ENCODE measurements around the gene YEATS4. TPM values are rescaled to one million over a fixed set of nuclear protein-coding genes. Genes with fewer than 3 reads are reported as not detected.

Gene YEATS4
- total RNA-seq, 1 donor = 10.8 TPM

DNA sequence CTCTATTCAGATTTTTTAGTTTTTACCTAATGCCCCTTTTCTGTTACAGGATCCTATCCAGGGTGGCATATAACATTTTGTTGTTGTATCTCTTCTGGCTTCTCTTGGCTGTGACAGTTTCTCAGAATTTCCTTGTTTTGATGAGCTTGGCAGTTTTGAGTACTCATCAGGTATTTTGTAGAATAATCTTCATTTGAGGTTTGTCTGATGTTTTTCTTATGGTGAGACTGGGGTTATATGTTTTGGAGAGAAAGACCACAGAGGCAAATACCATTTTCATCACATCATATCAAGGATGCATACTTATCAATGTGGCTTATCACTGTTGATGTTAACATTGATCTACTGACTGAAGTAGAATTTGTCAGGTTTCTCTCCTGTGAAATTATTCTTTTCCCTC lies 25.4 kb upstream of the YEATS4 start:
- TF ChIP-seq, protein P1, sequence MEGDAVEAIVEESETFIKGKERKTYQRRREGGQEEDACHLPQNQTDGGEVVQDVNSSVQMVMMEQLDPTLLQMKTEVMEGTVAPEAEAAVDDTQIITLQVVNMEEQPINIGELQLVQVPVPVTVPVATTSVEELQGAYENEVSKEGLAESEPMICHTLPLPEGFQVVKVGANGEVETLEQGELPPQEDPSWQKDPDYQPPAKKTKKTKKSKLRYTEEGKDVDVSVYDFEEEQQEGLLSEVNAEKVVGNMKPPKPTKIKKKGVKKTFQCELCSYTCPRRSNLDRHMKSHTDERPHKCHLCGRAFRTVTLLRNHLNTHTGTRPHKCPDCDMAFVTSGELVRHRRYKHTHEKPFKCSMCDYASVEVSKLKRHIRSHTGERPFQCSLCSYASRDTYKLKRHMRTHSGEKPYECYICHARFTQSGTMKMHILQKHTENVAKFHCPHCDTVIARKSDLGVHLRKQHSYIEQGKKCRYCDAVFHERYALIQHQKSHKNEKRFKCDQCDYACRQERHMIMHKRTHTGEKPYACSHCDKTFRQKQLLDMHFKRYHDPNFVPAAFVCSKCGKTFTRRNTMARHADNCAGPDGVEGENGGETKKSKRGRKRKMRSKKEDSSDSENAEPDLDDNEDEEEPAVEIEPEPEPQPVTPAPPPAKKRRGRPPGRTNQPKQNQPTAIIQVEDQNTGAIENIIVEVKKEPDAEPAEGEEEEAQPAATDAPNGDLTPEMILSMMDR (IDR thresholded peaks at IDR 0.05; ENCODE audit: insufficient read depth, low read depth, low read length) = no peak

DNA sequence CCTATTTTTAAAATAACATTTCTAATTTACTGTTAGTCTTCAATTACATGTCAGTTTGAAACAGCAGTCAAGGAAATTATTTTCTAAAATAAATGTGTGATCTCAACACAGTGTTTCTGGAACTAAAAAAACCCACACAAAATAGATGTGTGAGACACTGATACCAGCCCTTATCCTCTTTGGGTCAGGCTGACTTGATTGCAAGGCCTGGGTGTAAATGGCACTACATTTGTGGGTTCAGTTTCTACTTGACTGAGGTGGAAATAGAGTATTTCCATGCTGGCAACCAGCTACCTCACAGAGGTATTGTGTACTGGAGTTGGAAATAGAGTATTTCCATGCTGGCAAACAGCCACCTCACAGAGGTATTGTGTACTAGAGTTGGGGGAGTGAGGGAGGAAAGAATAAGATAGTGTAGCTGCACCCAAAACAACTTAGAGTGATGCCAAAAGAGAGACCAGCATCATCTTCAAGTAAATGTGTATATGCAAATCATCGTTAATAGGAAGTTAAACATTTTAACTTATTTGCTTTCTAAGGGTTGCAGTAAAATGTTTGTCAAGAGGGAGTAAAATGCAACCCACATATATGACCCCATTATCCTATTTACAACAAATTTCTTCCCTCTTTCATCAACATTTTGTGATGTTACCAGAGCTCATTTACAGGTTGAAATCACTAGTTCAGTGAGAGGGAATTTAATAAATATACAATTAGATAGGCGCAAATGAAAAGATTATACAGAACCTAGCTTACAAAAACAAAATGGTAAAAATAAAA lies 22.0 kb upstream of the YEATS4 start:
- no peak overlapping the region for H3K4me3 ChIP-seq (ENCODE audit: low read depth, low read length)
- TF ChIP-seq, protein P1 (IDR thresholded peaks at IDR 0.05; ENCODE audit: insufficient read depth, low read depth, low read length) = no peak
- no peak for DNase-seq (ENCODE audit: low read depth)

More for the DNA sequence above, 25.4 kb upstream of the YEATS4 start:
- DNase-seq (ENCODE audit: low read depth) = no peak
- no peak overlapping the region for H3K4me3 ChIP-seq (ENCODE audit: low read depth, low read length)

DNA sequence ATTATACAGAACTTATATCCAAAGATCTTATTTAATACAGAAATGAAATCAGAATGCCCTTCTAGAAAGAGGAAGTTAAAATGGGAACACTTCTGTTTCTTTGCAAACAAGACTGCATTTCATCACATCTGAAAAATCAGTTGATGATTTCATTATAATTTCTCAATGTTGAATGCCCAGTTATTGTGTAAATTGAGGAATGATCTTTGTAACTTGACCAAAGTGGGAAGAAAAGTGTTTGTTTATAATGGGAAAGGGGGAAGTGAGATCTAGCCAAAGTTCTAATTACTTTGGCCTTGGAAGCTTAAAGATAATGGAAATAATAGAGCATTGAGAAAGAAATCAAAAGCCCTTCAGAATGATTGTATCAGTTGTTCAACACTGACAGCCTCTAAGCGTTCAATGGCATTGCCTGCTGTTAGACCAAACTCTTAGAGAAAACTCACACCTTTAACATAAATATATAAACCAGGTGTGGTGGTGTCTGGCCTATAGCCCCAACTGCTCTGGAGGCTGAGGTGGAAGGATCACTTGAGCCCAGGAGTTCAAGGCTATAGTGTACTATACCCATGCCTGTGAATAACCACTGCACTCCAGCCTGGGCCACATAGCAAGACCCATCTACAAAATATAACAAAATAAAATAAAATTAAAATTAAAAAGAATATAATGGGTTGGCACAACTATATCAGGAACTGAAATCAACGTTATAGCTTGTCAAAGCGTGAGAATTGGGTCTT lies 21.3 kb upstream of the YEATS4 start:
- TF ChIP-seq, protein P1 (IDR thresholded peaks at IDR 0.05; ENCODE audit: insufficient read depth, low read depth, low read length) = no peak
- no peak for DNase-seq (ENCODE audit: low read depth)
- no peak overlapping the region for H3K4me3 ChIP-seq (ENCODE audit: low read depth, low read length)

DNA sequence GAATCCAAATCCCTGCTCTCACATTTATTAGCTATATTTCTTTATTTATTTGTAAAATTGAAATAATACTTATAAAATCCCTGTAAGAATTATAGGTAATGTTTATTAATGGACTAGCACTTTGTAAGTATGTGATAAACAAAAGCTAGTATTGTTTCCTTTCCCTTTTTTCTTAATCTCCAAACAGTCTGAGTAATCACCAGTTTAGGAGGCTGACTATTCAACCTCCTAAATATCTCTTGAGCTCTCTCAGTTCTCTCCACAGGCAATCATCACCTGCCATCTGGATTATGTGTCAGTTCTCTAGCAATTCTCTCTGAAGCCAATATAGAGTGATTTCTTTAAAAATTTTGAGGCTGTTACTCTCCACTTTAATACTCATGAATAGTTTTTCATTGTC lies 20.6 kb upstream of the YEATS4 start:
- TF ChIP-seq, protein P1 (IDR thresholded peaks at IDR 0.05; ENCODE audit: insufficient read depth, low read depth, low read length) = no peak
- H3K4me3 ChIP-seq (ENCODE audit: low read depth, low read length) = no peak overlapping the region
- no peak for DNase-seq (ENCODE audit: low read depth)

DNA sequence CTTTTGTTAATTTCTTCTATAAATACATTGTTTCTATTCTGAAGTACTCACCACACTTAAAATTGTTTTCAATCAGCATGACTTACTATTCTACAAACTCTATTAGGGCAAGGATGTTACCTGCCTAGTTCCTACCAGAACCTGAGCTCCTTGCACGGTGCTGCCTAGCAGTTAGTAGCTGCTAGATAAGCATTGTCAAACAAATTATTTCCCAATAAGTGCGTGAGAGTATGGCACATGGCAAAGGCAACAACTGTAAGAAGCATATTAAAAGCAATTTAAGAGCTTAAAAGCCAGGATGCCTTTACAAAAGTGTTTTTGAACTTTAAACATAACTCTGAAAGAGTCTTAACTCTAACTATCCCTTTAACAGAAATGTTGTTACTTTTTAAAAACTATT lies 19.5 kb upstream of the YEATS4 start:
- TF ChIP-seq, protein P1 (IDR thresholded peaks at IDR 0.05; ENCODE audit: insufficient read depth, low read depth, low read length) = no peak
- no peak overlapping the region for H3K4me3 ChIP-seq (ENCODE audit: low read depth, low read length)
- DNase-seq (ENCODE audit: low read depth) = no peak

DNA sequence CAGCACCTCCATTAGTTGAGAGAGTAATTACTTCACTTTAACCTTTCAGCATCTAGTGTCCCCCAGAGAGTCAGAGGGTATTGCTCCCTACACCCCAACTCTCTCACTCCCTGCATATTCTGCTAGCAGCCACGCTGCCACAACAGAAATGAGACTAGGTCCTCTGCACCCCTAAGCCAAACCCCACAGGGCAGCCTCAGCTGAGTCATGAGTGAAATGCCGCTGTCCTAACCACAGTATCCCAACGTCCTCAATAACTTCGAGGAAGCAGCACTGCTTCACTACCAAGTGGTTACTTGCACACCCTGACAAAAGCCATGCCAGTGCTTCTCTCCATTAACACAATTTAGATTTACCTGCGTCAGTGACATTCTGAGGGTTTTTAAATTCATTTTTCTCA lies 18.2 kb upstream of the YEATS4 start:
- TF ChIP-seq, protein P1 (IDR thresholded peaks at IDR 0.05; ENCODE audit: insufficient read depth, low read depth, low read length) = no peak
- H3K4me3 ChIP-seq (ENCODE audit: low read depth, low read length) = no peak overlapping the region
- DNase-seq (ENCODE audit: low read depth) = no peak
